Activated naive CD4-positive, alpha-beta T cell treated with anti-CD3 and anti-CD28 coated beads, Interleukin-2, amount 10 ng/mL, durations not matched to agents 7 days and 5 days (primary cell): Measurements from ENCODE around the gene ARHGAP42.

Experiments used
- CTCF ChIA-PET: fragments of 350-600 bp; sonication (Branson Sonifier 250); formaldehyde crosslinking; loops from one replicate; lab custom pipeline; 2021; ENCODE audit warnings: antibody characterized with exemption; lab: Charles Lee
- DNase-seq: peaks from one replicate; pipeline ENCODE4 v3.0.0-alpha.2; 2020
- H3K27ac Mint-ChIP-seq: one replicate; pipeline ENCODE4 v1.8.0; 2021; ENCODE audit warnings: mild to moderate bottlenecking, moderate library complexity, mixed read lengths
- H3K27me3 Mint-ChIP-seq: one replicate; pipeline ENCODE4 v1.8.0; 2021; ENCODE audit warnings: mild to moderate bottlenecking, mixed read lengths
- H3K36me3 Mint-ChIP-seq: one replicate; pipeline ENCODE4 v1.8.0; 2021; ENCODE audit warnings: mixed read lengths
- H3K4me1 Mint-ChIP-seq: one replicate; pipeline ENCODE4 v1.8.0; 2021; ENCODE audit warnings: mixed read lengths
- H3K4me3 Mint-ChIP-seq: one replicate; pipeline ENCODE4 v1.8.0; 2021; ENCODE audit warnings: mild to moderate bottlenecking, moderate library complexity, mixed read lengths
- H3K9me3 Mint-ChIP-seq: one replicate; pipeline ENCODE4 v1.8.0; 2021; ENCODE audit warnings: mixed read lengths

ARHGAP42 gene

GRCh38 chr11:100794446-100794845 is 107.4 kb downstream of the ARHGAP42 start:
- no peak for DNase-seq
- peaks cover 4% of the 10 kb centered on the region for H3K9me3 Mint-ChIP-seq
- no peaks in the 10 kb centered on the region for H3K27me3 Mint-ChIP-seq
- no peaks in the 10 kb centered on the region for H3K36me3 Mint-ChIP-seq
- no peak overlapping the region for H3K27ac Mint-ChIP-seq
- H3K4me3 Mint-ChIP-seq: no peak overlapping the region
- no peaks in the 10 kb centered on the region for H3K4me1 Mint-ChIP-seq
- CTCF ChIA-PET: no interaction called here

GRCh38 chr11:100799445-100799844 is 112.4 kb downstream of the ARHGAP42 start:
- H3K27me3 Mint-ChIP-seq: no peaks in the 10 kb centered on the region
- H3K36me3 Mint-ChIP-seq: no peaks in the 10 kb centered on the region
- CTCF ChIA-PET: no interaction called here
- H3K4me1 Mint-ChIP-seq: no peaks in the 10 kb centered on the region
- no peak for DNase-seq
- no peak overlapping the region for H3K27ac Mint-ChIP-seq
- H3K9me3 Mint-ChIP-seq: peaks cover 1% of the 10 kb centered on the region
- no peak overlapping the region for H3K4me3 Mint-ChIP-seq

GRCh38 chr11:100800202-100800601 is 113.1 kb downstream of the ARHGAP42 start:
- no peaks in the 10 kb centered on the region for H3K27me3 Mint-ChIP-seq
- CTCF ChIA-PET: no interaction called here
- H3K27ac Mint-ChIP-seq: no peak overlapping the region
- no peak overlapping the region for H3K4me3 Mint-ChIP-seq
- no peak for DNase-seq
- H3K9me3 Mint-ChIP-seq: peaks cover 1% of the 10 kb centered on the region
- no peaks in the 10 kb centered on the region for H3K36me3 Mint-ChIP-seq
- no peaks in the 10 kb centered on the region for H3K4me1 Mint-ChIP-seq

GRCh38 chr11:100801225-100801999 is 114.3 kb downstream of the ARHGAP42 start:
- Mint-ChIP-seq H3K27me3 (no peaks in the 10 kb centered on the region), H3K9me3 (no peaks in the 10 kb centered on the region), H3K4me1 (no peaks in the 10 kb centered on the region), H3K36me3 (no peaks in the 10 kb centered on the region), H3K27ac (no peak overlapping the region), H3K4me3 (no peak overlapping the region)
- CTCF ChIA-PET: no interaction called here
- no peak for DNase-seq

GRCh38 chr11:100805506-100806199 is 118.6 kb downstream of the ARHGAP42 start:
- no peak for DNase-seq
- CTCF ChIA-PET: no interaction called here
- no peaks in the 10 kb centered on the region for H3K4me1 Mint-ChIP-seq

GRCh38 chr11:100806296-100806695 is 119.2 kb downstream of the ARHGAP42 start:
- Mint-ChIP-seq H3K27ac (no peak overlapping the region), H3K36me3 (no peaks in the 10 kb centered on the region), H3K4me3 (no peak overlapping the region), H3K27me3 (no peaks in the 10 kb centered on the region), H3K4me1 (no peaks in the 10 kb centered on the region), H3K9me3 (no peaks in the 10 kb centered on the region)
- CTCF ChIA-PET: no interaction called here
- no peak for DNase-seq

More at GRCh38 chr11:100805506-100806199, 118.6 kb downstream of the ARHGAP42 start:
- Mint-ChIP-seq H3K27ac (no peak overlapping the region), H3K4me3 (no peak overlapping the region), H3K9me3 (no peaks in the 10 kb centered on the region), H3K27me3 (no peaks in the 10 kb centered on the region), H3K36me3 (no peaks in the 10 kb centered on the region)

GRCh38 chr11:100808904-100809491 is 121.9 kb downstream of the ARHGAP42 start:
- H3K27ac Mint-ChIP-seq: no peak overlapping the region
- CTCF ChIA-PET: no interaction called here
- H3K27me3 Mint-ChIP-seq: no peaks in the 10 kb centered on the region
- H3K4me3 Mint-ChIP-seq: no peak overlapping the region
- DNase-seq: no peak
- no peaks in the 10 kb centered on the region for H3K36me3 Mint-ChIP-seq
- no peaks in the 10 kb centered on the region for H3K9me3 Mint-ChIP-seq
- no peaks in the 10 kb centered on the region for H3K4me1 Mint-ChIP-seq

GRCh38 chr11:100810146-100810545 is 123.1 kb downstream of the ARHGAP42 start:
- Mint-ChIP-seq H3K27ac (no peak overlapping the region), H3K36me3 (no peaks in the 10 kb centered on the region), H3K9me3 (peaks cover 1% of the 10 kb centered on the region), H3K4me1 (no peaks in the 10 kb centered on the region), H3K27me3 (no peaks in the 10 kb centered on the region), H3K4me3 (no peak overlapping the region)
- DNase-seq: no peak
- CTCF ChIA-PET: no interaction called here

- no peaks in the 10 kb centered on the region for H3K4me1 Mint-ChIP-seq
- H3K9me3 Mint-ChIP-seq: peaks cover 3% of the 10 kb centered on the region
- H3K36me3 Mint-ChIP-seq: no peaks in the 10 kb centered on the region
- no peaks in the 10 kb centered on the region for H3K27me3 Mint-ChIP-seq
- no peak for DNase-seq
- CTCF ChIA-PET: no interaction called here
- H3K4me3 Mint-ChIP-seq: no peak overlapping the region
- H3K27ac Mint-ChIP-seq: no peak overlapping the region
These were observed 123.6 kb downstream of the ARHGAP42 start for GRCh38 chr11:100810666-100811065.

GRCh38 chr11:100812517-100812916 is 125.4 kb downstream of the ARHGAP42 start:
- H3K27ac Mint-ChIP-seq: no peak overlapping the region
- H3K27me3 Mint-ChIP-seq: no peaks in the 10 kb centered on the region
- H3K9me3 Mint-ChIP-seq: peaks cover 4% of the 10 kb centered on the region
- CTCF ChIA-PET: no interaction called here
- no peaks in the 10 kb centered on the region for H3K36me3 Mint-ChIP-seq
- no peak for DNase-seq
- no peak overlapping the region for H3K4me3 Mint-ChIP-seq
- no peaks in the 10 kb centered on the region for H3K4me1 Mint-ChIP-seq

GRCh38 chr11:100815787-100816330 is 128.8 kb downstream of the ARHGAP42 start:
- Mint-ChIP-seq H3K36me3 (no peaks in the 10 kb centered on the region), H3K27me3 (no peaks in the 10 kb centered on the region), H3K4me1 (no peaks in the 10 kb centered on the region), H3K9me3 (peaks cover 4% of the 10 kb centered on the region), H3K4me3 (no peak overlapping the region), H3K27ac (no peak overlapping the region)
- CTCF ChIA-PET: no interaction called here
- DNase-seq: no peak

GRCh38 chr11:100816823-100817222 is 129.7 kb downstream of the ARHGAP42 start:
- Mint-ChIP-seq H3K4me3 (no peak overlapping the region), H3K36me3 (no peaks in the 10 kb centered on the region), H3K27ac (no peak overlapping the region), H3K27me3 (no peaks in the 10 kb centered on the region), H3K9me3 (peaks cover 4% of the 10 kb centered on the region), H3K4me1 (no peaks in the 10 kb centered on the region)
- CTCF ChIA-PET: no interaction called here
- no peak for DNase-seq

GRCh38 chr11:100817620-100818019 is 130.5 kb downstream of the ARHGAP42 start:
- Mint-ChIP-seq H3K4me1 (no peaks in the 10 kb centered on the region), H3K27ac (no peak overlapping the region), H3K36me3 (no peaks in the 10 kb centered on the region), H3K27me3 (no peaks in the 10 kb centered on the region), H3K4me3 (no peak overlapping the region), H3K9me3 (peaks cover 4% of the 10 kb centered on the region)
- CTCF ChIA-PET: no interaction called here
- no peak for DNase-seq

GRCh38 chr11:100820621-100821020 is 133.5 kb downstream of the ARHGAP42 start:
- Mint-ChIP-seq H3K27ac (no peak overlapping the region), H3K36me3 (no peaks in the 10 kb centered on the region), H3K27me3 (no peaks in the 10 kb centered on the region), H3K4me1 (no peaks in the 10 kb centered on the region), H3K9me3 (peaks cover 1% of the 10 kb centered on the region), H3K4me3 (no peak overlapping the region)
- DNase-seq: no peak
- CTCF ChIA-PET: no interaction called here
